GM12875 (cell line): ENCODE measurements around the gene ELMO1.

ENCODE experiments used
- H3K4me3 ChIP-seq: one replicate; pipeline ENCODE4 v1.5.1; 2011; ENCODE audit warnings: low read depth, low read length, control low read depth
- CTCF ChIP-seq: IDR thresholded peaks from 2 replicates; pipeline ENCODE4 v1.5.1; 2011; ENCODE audit warnings: low read depth, mild to moderate bottlenecking, control low read depth, inconsistent platforms, low read length, moderate library complexity, borderline replicate concordance; ENCODE audit not compliant: insufficient read depth

Gene ELMO1

GRCh38 chr7:36821617-36822016, 627.0 kb downstream of the ELMO1 start:
- H3K4me3 ChIP-seq = no peak overlapping the region
- no peak for TF ChIP-seq CTCF

- TF ChIP-seq CTCF = no peak
- no peak overlapping the region for H3K4me3 ChIP-seq
Measured at GRCh38 chr7:36820527-36821170, 628.0 kb downstream of the ELMO1 start.

GRCh38 chr7:36819639-36820038, 629.0 kb downstream of the ELMO1 start:
- H3K4me3 ChIP-seq = no peak overlapping the region
- no peak for TF ChIP-seq CTCF

- no peak overlapping the region for H3K4me3 ChIP-seq
- TF ChIP-seq CTCF = no peak
Measured at GRCh38 chr7:36814311-36814710, 634.4 kb downstream of the ELMO1 start.

GRCh38 chr7:36811807-36812206, 636.9 kb downstream of the ELMO1 start:
- no peak overlapping the region for H3K4me3 ChIP-seq
- TF ChIP-seq CTCF = no peak

GRCh38 chr7:36810489-36810888, 638.2 kb downstream of the ELMO1 start:
- H3K4me3 ChIP-seq = no peak overlapping the region
- no peak for TF ChIP-seq CTCF

GRCh38 chr7:36810032-36810431, 638.6 kb downstream of the ELMO1 start:
- no peak for TF ChIP-seq CTCF
- no peak overlapping the region for H3K4me3 ChIP-seq
